AG09319 (cell line): ENCODE measurements around the gene SOS1.

ENCODE experiments used
- DNase-seq: peaks from one replicate; pipeline ENCODE4 v3.0.0-alpha.2; 2010; ENCODE audit warnings: low read depth; ENCODE audit errors: extremely low read depth
- CTCF ChIP-seq: IDR thresholded peaks from 2 replicates; pipeline ENCODE4 v1.5.1; 2011; ENCODE audit warnings: low read depth, mild to moderate bottlenecking, inconsistent platforms, low read length, moderate library complexity

SOS1 gene

DNA sequence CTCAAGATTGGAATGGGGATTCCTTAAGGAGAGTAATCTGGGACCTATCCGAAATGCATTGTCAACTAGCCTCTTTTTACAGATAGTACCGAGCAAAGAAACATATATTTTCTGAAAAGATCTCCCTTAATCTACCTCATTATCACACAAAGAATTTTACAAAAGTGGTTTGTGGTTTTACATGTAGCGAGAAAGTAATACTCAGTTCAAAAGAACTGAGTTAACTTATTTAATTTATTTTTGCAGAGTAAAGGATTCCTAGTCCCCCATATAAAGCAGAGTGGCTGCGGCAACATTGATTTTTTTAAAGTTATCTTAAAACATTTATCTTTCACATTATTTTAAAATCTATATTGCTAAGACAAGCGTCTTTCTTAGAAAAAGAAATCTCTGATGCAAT, 15.9 kb upstream of the SOS1 start:
- no peak for DNase-seq
- TF ChIP-seq CTCF, result no peak

DNA sequence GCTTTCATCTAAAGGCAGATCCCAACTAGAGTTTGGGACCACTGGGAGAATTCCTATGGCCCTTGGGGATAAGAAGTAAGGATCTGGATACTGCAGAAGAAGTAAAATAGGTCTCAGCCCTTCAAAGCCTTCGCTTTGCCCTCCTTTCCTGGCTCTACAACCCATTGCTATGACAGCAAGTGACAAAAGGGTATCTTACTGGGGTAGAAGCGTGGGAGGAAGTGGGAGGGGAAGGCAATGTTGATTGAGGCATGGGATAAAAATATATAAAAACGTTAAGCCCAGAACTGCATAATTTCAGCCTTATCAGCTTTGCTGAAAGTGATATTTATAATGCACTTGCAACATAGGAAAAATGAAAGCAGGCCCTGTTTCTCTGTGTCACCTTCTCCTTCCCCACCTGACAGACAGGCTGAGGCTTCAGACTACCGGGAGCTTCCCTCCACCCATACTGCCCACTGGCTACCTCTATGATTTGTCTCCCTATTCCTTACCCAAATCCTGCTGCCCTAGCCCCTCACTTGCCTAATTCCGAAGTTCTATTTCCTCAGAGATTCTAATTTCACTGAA, 14.9 kb upstream of the SOS1 start:
- TF ChIP-seq CTCF, result no peak
- no peak for DNase-seq

- no peak for TF ChIP-seq CTCF
- DNase-seq, result no peak
Observed at GRCh38 chr2:39133215-39133851, 12.5 kb upstream of the SOS1 start.

GRCh38 chr2:39128919-39129391, 8.1 kb upstream of the SOS1 start:
- no peak for TF ChIP-seq CTCF
- DNase-seq, result no peak

GRCh38 chr2:39127973-39128372, 7.1 kb upstream of the SOS1 start:
- DNase-seq, result no peak
- no peak for TF ChIP-seq CTCF

DNA sequence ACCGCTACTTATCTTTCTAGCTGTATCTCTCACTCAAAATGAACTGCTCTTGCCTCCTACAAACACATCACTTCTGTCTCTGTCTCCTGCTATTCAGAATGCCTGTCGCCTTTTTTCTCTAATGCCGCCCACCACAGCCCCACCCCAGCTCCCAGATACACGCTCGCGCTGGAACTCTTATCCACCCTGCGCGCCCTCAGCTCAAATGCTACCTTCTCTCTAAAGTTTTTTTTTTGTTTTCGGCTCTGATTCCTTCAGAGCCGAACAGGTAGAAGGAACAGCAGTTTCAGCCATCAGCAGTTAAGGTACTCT, 3.9 kb upstream of the SOS1 start:
- TF ChIP-seq CTCF, result no peak
- no peak for DNase-seq

GRCh38 chr2:39124000-39124745, 3.3 kb upstream of the SOS1 start:
- DNase-seq, result peak; percentile 78
- peak; percentile 44 for TF ChIP-seq CTCF
